ENCODE results near the gene TCF25. TPM values are rescaled to one million over a fixed set of nuclear protein-coding genes. Genes with fewer than 3 reads are reported as not detected.

Gene TCF25
- total RNA-seq, 1 experiment from 2014 or later: 155 TPM

DNA sequence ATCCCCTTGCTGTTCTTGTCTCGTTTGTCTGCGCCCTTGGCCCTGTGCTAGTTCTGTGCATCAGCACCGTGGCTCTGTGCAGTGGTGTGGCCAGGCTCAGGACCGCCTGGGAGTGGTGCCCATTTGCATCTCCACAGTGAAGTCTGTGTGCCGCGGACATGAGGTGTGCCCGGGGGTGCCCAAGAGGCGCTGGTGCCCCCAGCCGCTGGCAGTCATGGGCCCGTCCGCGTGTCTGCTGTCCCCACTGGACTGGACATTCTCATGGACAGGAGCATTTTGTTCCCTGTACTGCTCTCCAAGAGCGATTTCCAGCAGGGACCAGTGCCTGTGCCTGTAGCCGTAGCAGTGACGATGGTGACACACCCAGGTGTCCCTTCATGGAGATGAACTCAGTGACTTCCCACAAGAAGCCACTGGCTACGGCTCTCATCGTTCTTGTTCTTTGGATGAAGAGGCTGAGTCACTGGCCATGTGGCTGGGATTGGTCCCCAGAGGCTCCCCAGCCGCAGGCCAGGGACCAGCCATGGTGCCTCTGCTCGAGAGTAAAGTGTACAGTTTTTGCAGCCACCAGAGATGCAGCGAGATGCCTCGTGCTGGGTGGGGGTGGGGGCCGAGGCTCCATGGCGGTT lies 32.2 kb downstream of the TCF25 start (continued):
- TF ChIP-seq ELF4 (CRISPR knock-in tag; IDR thresholded peaks at IDR 0.05; ENCODE audit: low read depth) (no peak), TCF7 (CRISPR knock-in tag; IDR thresholded peaks at IDR 0.05; ENCODE audit: low read depth) (no peak), FOXJ3 (CRISPR knock-in tag; IDR thresholded peaks at IDR 0.05; ENCODE audit: borderline replicate concordance) (no peak), RORB (CRISPR knock-in tag; IDR thresholded peaks at IDR 0.05) (no peak), ZNF532 (CRISPR knock-in tag; IDR thresholded peaks at IDR 0.05; ENCODE audit: borderline replicate concordance) (no peak), CBFB (CRISPR knock-in tag; IDR thresholded peaks at IDR 0.05; ENCODE audit: low read depth) (no peak)
- TF ChIP-seq, protein P1, sequence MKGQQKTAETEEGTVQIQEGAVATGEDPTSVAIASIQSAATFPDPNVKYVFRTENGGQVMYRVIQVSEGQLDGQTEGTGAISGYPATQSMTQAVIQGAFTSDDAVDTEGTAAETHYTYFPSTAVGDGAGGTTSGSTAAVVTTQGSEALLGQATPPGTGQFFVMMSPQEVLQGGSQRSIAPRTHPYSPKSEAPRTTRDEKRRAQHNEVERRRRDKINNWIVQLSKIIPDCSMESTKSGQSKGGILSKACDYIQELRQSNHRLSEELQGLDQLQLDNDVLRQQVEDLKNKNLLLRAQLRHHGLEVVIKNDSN (CRISPR knock-in tag; IDR thresholded peaks at IDR 0.05): no peak
- TF ChIP-seq, protein P2, sequence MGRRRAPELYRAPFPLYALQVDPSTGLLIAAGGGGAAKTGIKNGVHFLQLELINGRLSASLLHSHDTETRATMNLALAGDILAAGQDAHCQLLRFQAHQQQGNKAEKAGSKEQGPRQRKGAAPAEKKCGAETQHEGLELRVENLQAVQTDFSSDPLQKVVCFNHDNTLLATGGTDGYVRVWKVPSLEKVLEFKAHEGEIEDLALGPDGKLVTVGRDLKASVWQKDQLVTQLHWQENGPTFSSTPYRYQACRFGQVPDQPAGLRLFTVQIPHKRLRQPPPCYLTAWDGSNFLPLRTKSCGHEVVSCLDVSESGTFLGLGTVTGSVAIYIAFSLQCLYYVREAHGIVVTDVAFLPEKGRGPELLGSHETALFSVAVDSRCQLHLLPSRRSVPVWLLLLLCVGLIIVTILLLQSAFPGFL (CRISPR knock-in tag; IDR thresholded peaks at IDR 0.05; ENCODE audit: borderline replicate concordance): no peak

GRCh38 chr16:89906140-89907025 lies 33.0 kb downstream of the TCF25 start:
- no peak overlapping the region; the same call in 1 of the 2 replicates for H3K27ac Mint-ChIP-seq

More at GRCh38 chr16:89906140-89907025, 33.0 kb downstream of the TCF25 start:
- Mint-ChIP-seq H3K9me3 (0 out of 2 replicates have a peak, but pooled peaks cover 8% of the 10 kb centered on the region), H3K36me3 (peaks cover 26% of the 10 kb centered on the region), H3K4me3 (no peak overlapping the region), H3K4me1 (no peaks in the 10 kb centered on the region), H3K27me3 (ENCODE audit: low read depth) (no peaks in the 10 kb centered on the region)
- ATAC-seq (no peak), DNase-seq (ENCODE audit: low spot score) (no peak)
- TF ChIP-seq, protein P3, sequence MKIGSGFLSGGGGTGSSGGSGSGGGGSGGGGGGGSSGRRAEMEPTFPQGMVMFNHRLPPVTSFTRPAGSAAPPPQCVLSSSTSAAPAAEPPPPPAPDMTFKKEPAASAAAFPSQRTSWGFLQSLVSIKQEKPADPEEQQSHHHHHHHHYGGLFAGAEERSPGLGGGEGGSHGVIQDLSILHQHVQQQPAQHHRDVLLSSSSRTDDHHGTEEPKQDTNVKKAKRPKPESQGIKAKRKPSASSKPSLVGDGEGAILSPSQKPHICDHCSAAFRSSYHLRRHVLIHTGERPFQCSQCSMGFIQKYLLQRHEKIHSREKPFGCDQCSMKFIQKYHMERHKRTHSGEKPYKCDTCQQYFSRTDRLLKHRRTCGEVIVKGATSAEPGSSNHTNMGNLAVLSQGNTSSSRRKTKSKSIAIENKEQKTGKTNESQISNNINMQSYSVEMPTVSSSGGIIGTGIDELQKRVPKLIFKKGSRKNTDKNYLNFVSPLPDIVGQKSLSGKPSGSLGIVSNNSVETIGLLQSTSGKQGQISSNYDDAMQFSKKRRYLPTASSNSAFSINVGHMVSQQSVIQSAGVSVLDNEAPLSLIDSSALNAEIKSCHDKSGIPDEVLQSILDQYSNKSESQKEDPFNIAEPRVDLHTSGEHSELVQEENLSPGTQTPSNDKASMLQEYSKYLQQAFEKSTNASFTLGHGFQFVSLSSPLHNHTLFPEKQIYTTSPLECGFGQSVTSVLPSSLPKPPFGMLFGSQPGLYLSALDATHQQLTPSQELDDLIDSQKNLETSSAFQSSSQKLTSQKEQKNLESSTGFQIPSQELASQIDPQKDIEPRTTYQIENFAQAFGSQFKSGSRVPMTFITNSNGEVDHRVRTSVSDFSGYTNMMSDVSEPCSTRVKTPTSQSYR (CRISPR knock-in tag; IDR thresholded peaks at IDR 0.05): no peak
- TF ChIP-seq GTF2I (CRISPR knock-in tag; conservative IDR thresholded peaks at IDR 0.05) (no peak), SOX15 (CRISPR knock-in tag; IDR thresholded peaks at IDR 0.05) (no peak), ZNF232 (CRISPR knock-in tag; IDR thresholded peaks at IDR 0.05) (no peak), ATF1 (CRISPR knock-in tag; IDR thresholded peaks at IDR 0.05) (no peak), ZBTB21 (CRISPR knock-in tag; IDR thresholded peaks at IDR 0.05; ENCODE audit: borderline replicate concordance) (no peak), HMGA2 (CRISPR knock-in tag; IDR thresholded peaks at IDR 0.05) (no peak), FOXJ3 (CRISPR knock-in tag; IDR thresholded peaks at IDR 0.05; ENCODE audit: borderline replicate concordance) (no peak), MYBL2 (CRISPR knock-in tag; IDR thresholded peaks at IDR 0.05) (no peak), CREB1 (CRISPR knock-in tag; IDR thresholded peaks at IDR 0.05) (no peak), RORB (CRISPR knock-in tag; IDR thresholded peaks at IDR 0.05) (no peak)
- TF ChIP-seq, protein P4, sequence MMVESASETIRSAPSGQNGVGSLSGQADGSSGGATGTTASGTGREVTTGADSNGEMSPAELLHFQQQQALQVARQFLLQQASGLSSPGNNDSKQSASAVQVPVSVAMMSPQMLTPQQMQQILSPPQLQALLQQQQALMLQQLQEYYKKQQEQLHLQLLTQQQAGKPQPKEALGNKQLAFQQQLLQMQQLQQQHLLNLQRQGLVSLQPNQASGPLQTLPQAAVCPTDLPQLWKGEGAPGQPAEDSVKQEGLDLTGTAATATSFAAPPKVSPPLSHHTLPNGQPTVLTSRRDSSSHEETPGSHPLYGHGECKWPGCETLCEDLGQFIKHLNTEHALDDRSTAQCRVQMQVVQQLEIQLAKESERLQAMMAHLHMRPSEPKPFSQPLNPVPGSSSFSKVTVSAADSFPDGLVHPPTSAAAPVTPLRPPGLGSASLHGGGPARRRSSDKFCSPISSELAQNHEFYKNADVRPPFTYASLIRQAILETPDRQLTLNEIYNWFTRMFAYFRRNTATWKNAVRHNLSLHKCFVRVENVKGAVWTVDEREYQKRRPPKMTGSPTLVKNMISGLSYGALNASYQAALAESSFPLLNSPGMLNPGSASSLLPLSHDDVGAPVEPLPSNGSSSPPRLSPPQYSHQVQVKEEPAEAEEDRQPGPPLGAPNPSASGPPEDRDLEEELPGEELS (CRISPR knock-in tag; IDR thresholded peaks at IDR 0.05): no peak
- CTCF ChIA-PET: interaction anchor here (1.3 to 3.2 kb wide), 3 partner anchors 12 to 200 kb away, joined by 4 to 13 read pairs (median 5); partner anchors contain the start of gene MC1R
- POLR2A ChIA-PET: no interaction called here
